Neural cell (in vitro differentiated cells): ENCODE data around the gene KRT78. TPM values are rescaled to one million over a fixed set of nuclear protein-coding genes. Genes with fewer than 3 reads are reported as not detected.

Experiments used
- H2AFZ ChIP-seq: fragments of 200-600, 300-800 bp; sonication (generic), shearing (Covaris generic); 2 replicates; pipeline ENCODE4 v1.6.0; 2014; ENCODE audit warnings: low read depth, mild to moderate bottlenecking, antibody characterized with exemption, low read length, moderate library complexity
- H3F3A ChIP-seq: fragments of 200-600 bp; shearing (Covaris generic); 2 replicates; pipeline ENCODE4 v1.6.1; 2016; ENCODE audit warnings: mild to moderate bottlenecking, moderate library complexity, mixed read lengths, antibody characterized with exemption, low read length; ENCODE audit not compliant: insufficient read depth, poor library complexity, severe bottlenecking
- H3K27ac ChIP-seq: fragments of 200-600, 300-800 bp; sonication (generic), shearing (Covaris generic); 2 replicates; pipeline ENCODE4 v1.5.1; 2014; ENCODE audit warnings: mild to moderate bottlenecking, low read length, moderate library complexity
- H3K27me3 ChIP-seq: fragments of 300-800, 200-600 bp; sonication (generic), shearing (Covaris generic); 2 replicates; pipeline ENCODE4 v1.6.0; 2014; ENCODE audit warnings: mild to moderate bottlenecking, low read depth, low read length, moderate library complexity; ENCODE audit not compliant: insufficient read depth
- H3K36me3 ChIP-seq: fragments of 300-800, 200-600 bp; sonication (generic), shearing (Covaris generic); 2 replicates; pipeline ENCODE4 v1.5.1; 2014; ENCODE audit warnings: mild to moderate bottlenecking, antibody characterized with exemption, low read length, moderate library complexity; ENCODE audit not compliant: insufficient read depth
- H3K4me2 ChIP-seq: fragments of 300-800, 200-600 bp; sonication (generic), shearing (Covaris generic); 2 replicates; pipeline ENCODE4 v1.6.0; 2014; ENCODE audit warnings: mild to moderate bottlenecking, low read length
- H3K4me3 ChIP-seq: fragments of 300-800, 200-600 bp; sonication (generic), shearing (Covaris generic); 2 replicates; pipeline ENCODE4 v1.5.1; 2014; ENCODE audit warnings: mild to moderate bottlenecking, low read length, moderate library complexity
- H3K79me2 ChIP-seq: fragments of 200-600 bp; shearing (Covaris generic); replicated peaks from 2 replicates; pipeline ENCODE4 v1.6.0; 2014; ENCODE audit warnings: mild to moderate bottlenecking, low read length, moderate library complexity; ENCODE audit not compliant: insufficient read depth
- H3K9ac ChIP-seq: fragments of 300-800, 200-600 bp; sonication (generic), shearing (Covaris generic); 2 replicates; pipeline ENCODE4 v1.6.1; 2016; ENCODE audit warnings: mild to moderate bottlenecking, low read length, mixed read lengths
- H3K9me2 ChIP-seq: fragments of 200-600 bp; shearing (Covaris generic); 2 replicates; pipeline ENCODE4 v1.6.1; 2016; ENCODE audit warnings: mild to moderate bottlenecking, low read length, mixed read lengths; ENCODE audit not compliant: insufficient read depth
- H3K9me3 ChIP-seq: fragments of 200-600, 300-800 bp; sonication (generic), shearing (Covaris generic); 2 replicates; pipeline ENCODE4 v1.6.1; 2016; ENCODE audit warnings: mild to moderate bottlenecking, mixed run types, low read length, moderate library complexity, mixed read lengths
- H4K20me1 ChIP-seq: fragments of 200-600 bp; shearing (Covaris generic); 2 replicates; pipeline ENCODE4 v1.6.1; 2016; ENCODE audit warnings: mild to moderate bottlenecking, mixed run types; ENCODE audit not compliant: insufficient read depth
- EP300 ChIP-seq: fragments of 450-650 bp; conservative IDR thresholded peaks from 2 replicates; pipeline ENCODE4 v1.6.1; 2014; ENCODE audit warnings: antibody characterized with exemption, mild to moderate bottlenecking, moderate library complexity; ENCODE audit not compliant: poor library complexity, severe bottlenecking
- EZH2 ChIP-seq: fragments of 200-600, 300-800 bp; shearing (Covaris generic), sonication (generic); IDR thresholded peaks from 2 replicates; pipeline ENCODE4 v1.6.1; 2014; ENCODE audit warnings: antibody characterized with exemption, low read length, borderline replicate concordance, mild to moderate bottlenecking; ENCODE audit not compliant: insufficient read depth, poor library complexity, severe bottlenecking
- MXI1 ChIP-seq: fragments of 450-650 bp; conservative IDR thresholded peaks from 2 replicates; pipeline ENCODE4 v1.6.1; 2014; ENCODE audit warnings: antibody characterized with exemption, mild to moderate bottlenecking; ENCODE audit not compliant: poor library complexity, severe bottlenecking
- POLR2AphosphoS5 ChIP-seq: IDR thresholded peaks from 2 replicates; pipeline ENCODE4 v1.6.1; 2012
- RAD21 ChIP-seq: fragments of 450-650 bp; conservative IDR thresholded peaks from 2 replicates; pipeline ENCODE4 v1.6.1; 2014; ENCODE audit warnings: antibody characterized with exemption, mild to moderate bottlenecking, moderate library complexity
- SMC3 ChIP-seq: fragments of 450-650 bp; conservative IDR thresholded peaks from 2 replicates; pipeline ENCODE4 v1.6.1; 2014; ENCODE audit warnings: antibody characterized with exemption, mild to moderate bottlenecking, moderate library complexity; ENCODE audit not compliant: poor library complexity
- TAF1 ChIP-seq: IDR thresholded peaks from 2 replicates; pipeline ENCODE4 v1.6.1; 2012; ENCODE audit warnings: low read depth
- polyA plus RNA-seq: library from polyadenylated mRNA; depleted of rRNA; stranded (reverse); fragments of >200 nt; gene quantifications from 2 replicates; pipeline ENCODE4 v1.2.3, GENCODE V29; 2014
- TF ChIP-seq, protein P1 (sequence below): IDR thresholded peaks from 2 replicates; pipeline ENCODE4 v1.6.1; 2012; ENCODE audit warnings: borderline replicate concordance
- TF ChIP-seq, protein P2 (sequence below): fragments of 450-650 bp; IDR thresholded peaks from 2 replicates; pipeline ENCODE4 v1.5.1; 2014; ENCODE audit warnings: antibody characterized with exemption, mild to moderate bottlenecking, moderate library complexity; ENCODE audit not compliant: poor library complexity, severe bottlenecking

KRT78 gene
- polyA plus RNA-seq, 1 donor from 2014 or later, result not detected

DNA sequence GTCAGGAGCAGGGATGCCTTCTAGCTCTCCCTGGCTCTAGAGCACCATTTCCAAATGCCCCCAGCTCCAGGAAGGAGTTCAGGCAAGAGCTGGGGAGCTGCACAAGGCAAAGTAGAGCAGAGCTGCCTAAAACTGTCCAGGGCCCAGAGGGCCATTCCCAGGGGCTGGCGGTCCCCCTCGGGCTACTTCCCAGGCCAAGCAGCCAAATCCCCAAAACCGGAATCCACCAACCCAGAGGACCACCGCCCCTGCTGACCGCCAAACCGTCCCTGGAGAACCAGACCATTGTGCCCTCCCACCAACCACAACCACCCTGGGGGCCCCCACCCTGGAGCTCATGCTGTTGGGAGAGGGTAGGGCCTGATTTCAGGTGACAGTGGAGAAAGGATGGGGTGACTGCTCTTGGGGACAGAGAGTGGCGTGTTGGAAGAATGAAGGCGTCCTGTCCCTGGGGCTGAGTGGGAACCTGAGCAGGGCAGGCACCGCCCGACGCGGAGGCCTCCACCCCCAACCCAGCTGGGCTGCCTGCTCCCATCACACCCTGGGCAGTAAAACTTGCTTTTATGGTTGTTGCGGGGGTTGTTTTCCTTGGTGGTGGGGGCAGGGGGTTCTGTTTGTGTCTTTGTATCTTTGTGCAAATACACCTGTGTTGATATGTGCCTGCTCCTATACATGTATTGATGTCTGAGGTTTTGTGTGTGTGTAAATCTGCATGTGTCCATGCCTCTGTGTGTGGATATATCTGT, 24.0 kb upstream of the KRT78 start:
- Histone ChIP-seq H3F3A (no peaks in the 10 kb centered on the region), H3K4me3 (no peak overlapping the region), H3K36me3 (no peaks in the 10 kb centered on the region), H3K27me3 (peaks cover 17% of the 10 kb centered on the region), H3K79me2 (no peaks in the 10 kb centered on the region), H3K9me3 (no peaks in the 10 kb centered on the region), H3K9me2 (no peaks in the 10 kb centered on the region), H4K20me1 (no peaks in the 10 kb centered on the region), H3K9ac (no peak overlapping the region), H3K4me2 (no peak overlapping the region), H3K27ac (no peak overlapping the region), H2AFZ (no peak overlapping the region)
- TF ChIP-seq SMC3 (no peak), RAD21 (no peak), POLR2AphosphoS5 (no peak), MXI1 (no peak), EP300 (no peak), EZH2 (no peak), TAF1 (no peak)
- TF ChIP-seq, protein P1, sequence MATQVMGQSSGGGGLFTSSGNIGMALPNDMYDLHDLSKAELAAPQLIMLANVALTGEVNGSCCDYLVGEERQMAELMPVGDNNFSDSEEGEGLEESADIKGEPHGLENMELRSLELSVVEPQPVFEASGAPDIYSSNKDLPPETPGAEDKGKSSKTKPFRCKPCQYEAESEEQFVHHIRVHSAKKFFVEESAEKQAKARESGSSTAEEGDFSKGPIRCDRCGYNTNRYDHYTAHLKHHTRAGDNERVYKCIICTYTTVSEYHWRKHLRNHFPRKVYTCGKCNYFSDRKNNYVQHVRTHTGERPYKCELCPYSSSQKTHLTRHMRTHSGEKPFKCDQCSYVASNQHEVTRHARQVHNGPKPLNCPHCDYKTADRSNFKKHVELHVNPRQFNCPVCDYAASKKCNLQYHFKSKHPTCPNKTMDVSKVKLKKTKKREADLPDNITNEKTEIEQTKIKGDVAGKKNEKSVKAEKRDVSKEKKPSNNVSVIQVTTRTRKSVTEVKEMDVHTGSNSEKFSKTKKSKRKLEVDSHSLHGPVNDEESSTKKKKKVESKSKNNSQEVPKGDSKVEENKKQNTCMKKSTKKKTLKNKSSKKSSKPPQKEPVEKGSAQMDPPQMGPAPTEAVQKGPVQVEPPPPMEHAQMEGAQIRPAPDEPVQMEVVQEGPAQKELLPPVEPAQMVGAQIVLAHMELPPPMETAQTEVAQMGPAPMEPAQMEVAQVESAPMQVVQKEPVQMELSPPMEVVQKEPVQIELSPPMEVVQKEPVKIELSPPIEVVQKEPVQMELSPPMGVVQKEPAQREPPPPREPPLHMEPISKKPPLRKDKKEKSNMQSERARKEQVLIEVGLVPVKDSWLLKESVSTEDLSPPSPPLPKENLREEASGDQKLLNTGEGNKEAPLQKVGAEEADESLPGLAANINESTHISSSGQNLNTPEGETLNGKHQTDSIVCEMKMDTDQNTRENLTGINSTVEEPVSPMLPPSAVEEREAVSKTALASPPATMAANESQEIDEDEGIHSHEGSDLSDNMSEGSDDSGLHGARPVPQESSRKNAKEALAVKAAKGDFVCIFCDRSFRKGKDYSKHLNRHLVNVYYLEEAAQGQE, result no peak
- TF ChIP-seq, protein P2, sequence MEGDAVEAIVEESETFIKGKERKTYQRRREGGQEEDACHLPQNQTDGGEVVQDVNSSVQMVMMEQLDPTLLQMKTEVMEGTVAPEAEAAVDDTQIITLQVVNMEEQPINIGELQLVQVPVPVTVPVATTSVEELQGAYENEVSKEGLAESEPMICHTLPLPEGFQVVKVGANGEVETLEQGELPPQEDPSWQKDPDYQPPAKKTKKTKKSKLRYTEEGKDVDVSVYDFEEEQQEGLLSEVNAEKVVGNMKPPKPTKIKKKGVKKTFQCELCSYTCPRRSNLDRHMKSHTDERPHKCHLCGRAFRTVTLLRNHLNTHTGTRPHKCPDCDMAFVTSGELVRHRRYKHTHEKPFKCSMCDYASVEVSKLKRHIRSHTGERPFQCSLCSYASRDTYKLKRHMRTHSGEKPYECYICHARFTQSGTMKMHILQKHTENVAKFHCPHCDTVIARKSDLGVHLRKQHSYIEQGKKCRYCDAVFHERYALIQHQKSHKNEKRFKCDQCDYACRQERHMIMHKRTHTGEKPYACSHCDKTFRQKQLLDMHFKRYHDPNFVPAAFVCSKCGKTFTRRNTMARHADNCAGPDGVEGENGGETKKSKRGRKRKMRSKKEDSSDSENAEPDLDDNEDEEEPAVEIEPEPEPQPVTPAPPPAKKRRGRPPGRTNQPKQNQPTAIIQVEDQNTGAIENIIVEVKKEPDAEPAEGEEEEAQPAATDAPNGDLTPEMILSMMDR, result no peak

DNA sequence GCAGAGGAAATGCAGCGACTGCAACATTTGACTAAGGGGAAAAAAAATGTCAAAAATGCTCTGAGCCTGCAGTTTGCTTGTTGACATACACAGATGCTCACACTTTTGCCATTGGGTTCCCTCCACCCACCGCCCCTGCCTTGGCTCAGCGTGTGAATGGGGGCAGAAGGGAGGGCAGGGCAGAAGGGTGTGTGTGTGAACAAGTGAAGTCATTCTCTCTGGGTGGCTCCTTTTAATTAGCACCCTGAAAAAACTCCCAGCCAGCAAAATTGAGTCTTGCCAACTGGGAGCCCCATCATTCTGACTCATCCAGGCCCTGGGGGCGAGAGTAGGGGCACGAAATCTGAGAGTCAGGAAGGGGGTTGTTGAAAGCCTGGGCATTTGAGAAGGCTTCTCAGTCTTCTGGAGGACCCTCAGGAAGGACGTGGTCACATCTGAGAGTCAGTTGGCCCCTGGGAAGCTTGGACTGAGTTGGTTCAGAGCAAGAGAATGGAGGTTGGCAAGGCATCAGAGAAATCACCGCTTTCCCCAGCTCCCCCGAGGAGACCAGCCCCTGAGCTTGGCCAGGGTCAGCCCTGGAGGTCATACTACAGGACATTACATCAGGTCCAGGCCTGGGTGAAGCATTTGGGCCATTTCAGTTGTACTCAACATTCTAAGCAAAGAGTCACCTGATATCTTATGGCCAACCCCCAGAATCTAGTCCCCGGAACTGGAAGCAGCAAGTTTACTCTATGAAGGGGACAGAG, 22.7 kb upstream of the KRT78 start:
- H3K9me3 ChIP-seq, result no peaks in the 10 kb centered on the region
- no peaks in the 10 kb centered on the region for H3F3A ChIP-seq
- H3K79me2 ChIP-seq, result no peaks in the 10 kb centered on the region
- no peak overlapping the region for H3K4me2 ChIP-seq
- TF ChIP-seq EZH2 (no peak), MXI1 (no peak), SMC3 (no peak), EP300 (no peak), POLR2AphosphoS5 (no peak), RAD21 (no peak)
- TF ChIP-seq, protein P2, result no peak
- TF ChIP-seq, protein P1, result no peak
- no peak overlapping the region for H2AFZ ChIP-seq
- H3K27ac ChIP-seq, result no peak overlapping the region
- H4K20me1 ChIP-seq, result no peaks in the 10 kb centered on the region
- no peak overlapping the region for H3K9ac ChIP-seq
- H3K27me3 ChIP-seq, result peaks cover 17% of the 10 kb centered on the region
- H3K4me3 ChIP-seq, result no peak overlapping the region
- H3K9me2 ChIP-seq, result no peaks in the 10 kb centered on the region
- no peaks in the 10 kb centered on the region for H3K36me3 ChIP-seq
